ENCODE data around the gene BEGAIN.

BEGAIN gene

GRCh38 chr14:100599981-100600380, 12.8 kb upstream of the BEGAIN start:
- DNase-seq, result no peak

- no peak for DNase-seq
Measured at GRCh38 chr14:100594625-100594951, 7.4 kb upstream of the BEGAIN start.

- DNase-seq, result no peak
Measured at GRCh38 chr14:100593751-100594624, 6.8 kb upstream of the BEGAIN start.

- no peak for DNase-seq
Measured at GRCh38 chr14:100592972-100593371, 5.8 kb upstream of the BEGAIN start.

- no peak for DNase-seq
Measured at GRCh38 chr14:100592461-100592891, 5.3 kb upstream of the BEGAIN start.

GRCh38 chr14:100591453-100592371, 4.5 kb upstream of the BEGAIN start:
- no peak for DNase-seq

GRCh38 chr14:100590726-100591452, 3.7 kb upstream of the BEGAIN start:
- no peak for DNase-seq

GRCh38 chr14:100589760-100590469, 2.7 kb upstream of the BEGAIN start:
- no peak for DNase-seq

GRCh38 chr14:100589071-100589759, 2.0 kb upstream of the BEGAIN start:
- no peak for DNase-seq

GRCh38 chr14:100588671-100589070, 1.5 kb upstream of the BEGAIN start:
- peak; percentile 30 for DNase-seq

GRCh38 chr14:100587763-100588411, 670 bp upstream of the BEGAIN start:
- DNase-seq, result no peak

- DNase-seq, result peak; percentile 20
Measured at GRCh38 chr14:100586403-100587085, 673 bp downstream of the BEGAIN start.

GRCh38 chr14:100586153-100586402, 1.1 kb downstream of the BEGAIN start:
- no peak for DNase-seq

- DNase-seq, result no peak
Measured at GRCh38 chr14:100585448-100586152, 1.6 kb downstream of the BEGAIN start.

- DNase-seq, result peak; percentile 51
Measured at GRCh38 chr14:100584056-100585031, 2.9 kb downstream of the BEGAIN start.

GRCh38 chr14:100583245-100583644, 4.0 kb downstream of the BEGAIN start:
- no peak for DNase-seq

- no peak for DNase-seq
Measured at GRCh38 chr14:100582496-100583165, 4.6 kb downstream of the BEGAIN start.

All from hematopoietic multipotent progenitor cell treated with erythropoietin and hydrocortisone succinate and interleukin-3 and kit ligand, for 6 days (in vitro differentiated cells).